ENCODE measurements around the gene CXCL3. TPM values are rescaled to one million over a fixed set of nuclear protein-coding genes. Genes with fewer than 3 reads are reported as not detected.

Gene CXCL3
- total RNA-seq, 2 experiments from 2014 or later, result 0.30 to 0.61 TPM

- no peaks in the 10 kb centered on the region for H3K36me3 ChIP-seq (ENCODE audit: insufficient read depth, low read length)
- H3K4me1 ChIP-seq (ENCODE audit: insufficient read depth, low read length), result peaks cover 9% of the 10 kb centered on the region
- H3K4me3 ChIP-seq (ENCODE audit: low read length), result no peak overlapping the region
- no peaks in the 10 kb centered on the region for H3K9me3 ChIP-seq (ENCODE audit: control insufficient read depth in 1 of 2, insufficient read depth in 1 of 2, low read length in 2 of 2)
- Mint-ChIP-seq H3K9me3 (no peaks in the 10 kb centered on the region), H3K4me3 (no peak overlapping the region), H3K27me3 (peaks cover 56% of the 10 kb centered on the region), H3K27ac (no peak overlapping the region), H3K4me1 (ENCODE audit: low read depth) (peaks cover 13% of the 10 kb centered on the region), H3K36me3 (ENCODE audit: low read depth) (no peaks in the 10 kb centered on the region)
- CTCF ChIA-PET, result no interaction called here
- DNase-seq, result no peak
- ATAC-seq (ENCODE audit: poor library complexity), result no peak
- POLR2A ChIA-PET, result no interaction called here
- TF ChIP-seq CTCF (IDR thresholded peaks at IDR 0.05), result no peak
- intact Hi-C loops (cut with DNase I, micrococcal nuclease), result no loop called here
- no peak overlapping the region for H3K27ac ChIP-seq (ENCODE audit: low read depth in 1 of 2, low read length in 2 of 2)
- H3K27me3 ChIP-seq (ENCODE audit: control insufficient read depth in 1 of 2, insufficient read depth in 2 of 2, low read length in 2 of 2), result peaks cover 12 to 38% of the 10 kb centered on the region in 2 experiments
These were observed 2.9 kb upstream of the CXCL3 start for GRCh38 chr4:74041418-74041817.

GRCh38 chr4:74039315-74039763, 850 bp upstream of the CXCL3 start:
- Mint-ChIP-seq H3K9me3 (no peaks in the 10 kb centered on the region), H3K27me3 (peaks cover 52% of the 10 kb centered on the region), H3K36me3 (ENCODE audit: low read depth) (no peaks in the 10 kb centered on the region), H3K4me3 (peak overlapping the region; percentile 76), H3K27ac (no peak overlapping the region), H3K4me1 (ENCODE audit: low read depth) (peaks cover 13% of the 10 kb centered on the region)
- DNase-seq, result no peak
- H3K27ac ChIP-seq (ENCODE audit: low read depth in 1 of 2, low read length in 2 of 2), result no peak overlapping the region
- intact Hi-C loops (cut with DNase I, micrococcal nuclease), result no loop called here
- ChIA-PET POLR2A (no interaction called here), CTCF (no interaction called here)
- no peak for ATAC-seq (ENCODE audit: poor library complexity)
- H3K4me1 ChIP-seq (ENCODE audit: insufficient read depth, low read length), result peaks cover 9% of the 10 kb centered on the region
- peak overlapping the region; percentile 55 for H3K4me3 ChIP-seq (ENCODE audit: low read length)
- no peak for TF ChIP-seq CTCF (IDR thresholded peaks at IDR 0.05)
- peaks cover 12 to 33% of the 10 kb centered on the region in 2 experiments for H3K27me3 ChIP-seq (ENCODE audit: control insufficient read depth in 1 of 2, insufficient read depth in 2 of 2, low read length in 2 of 2)
- no peaks in the 10 kb centered on the region for H3K9me3 ChIP-seq (ENCODE audit: control insufficient read depth in 1 of 2, insufficient read depth in 1 of 2, low read length in 2 of 2)
- no peaks in the 10 kb centered on the region for H3K36me3 ChIP-seq (ENCODE audit: insufficient read depth, low read length)

- Mint-ChIP-seq H3K4me1 (ENCODE audit: low read depth) (peaks cover 13% of the 10 kb centered on the region), H3K4me3 (peak overlapping the region; percentile 88), H3K9me3 (no peaks in the 10 kb centered on the region), H3K36me3 (ENCODE audit: low read depth) (no peaks in the 10 kb centered on the region), H3K27ac (no peak overlapping the region), H3K27me3 (peaks cover 52% of the 10 kb centered on the region)
- no peak for TF ChIP-seq CTCF (IDR thresholded peaks at IDR 0.05)
- peak overlapping the region; percentile 17 for H3K4me3 ChIP-seq (ENCODE audit: low read length)
- intact Hi-C loops (cut with DNase I, micrococcal nuclease), result no loop called here
- peaks cover 12 to 33% of the 10 kb centered on the region in 2 experiments for H3K27me3 ChIP-seq (ENCODE audit: control insufficient read depth in 1 of 2, insufficient read depth in 2 of 2, low read length in 2 of 2)
- ATAC-seq (ENCODE audit: poor library complexity), result no peak
- no peak overlapping the region for H3K27ac ChIP-seq (ENCODE audit: low read depth in 1 of 2, low read length in 2 of 2)
- DNase-seq, result peak in 1 of 14 experiments; percentile 6
- ChIA-PET POLR2A (no interaction called here), CTCF (no interaction called here)
- H3K36me3 ChIP-seq (ENCODE audit: insufficient read depth, low read length), result no peaks in the 10 kb centered on the region
- H3K4me1 ChIP-seq (ENCODE audit: insufficient read depth, low read length), result peaks cover 9% of the 10 kb centered on the region
- no peaks in the 10 kb centered on the region for H3K9me3 ChIP-seq (ENCODE audit: control insufficient read depth in 1 of 2, insufficient read depth in 1 of 2, low read length in 2 of 2)
These were observed 434 bp downstream of the CXCL3 start for GRCh38 chr4:74038086-74038424.

Measured in CD4-positive, alpha-beta T cell (primary cell).